ENCODE measurements around the gene TMEM129. TPM values are rescaled to one million over a fixed set of nuclear protein-coding genes. Genes with fewer than 3 reads are reported as not detected.
"Not testable (repeated sequence)": the region's sequence is repeated elsewhere in the genome, so short reads cannot be mapped to it uniquely, and the experiment has no call there.

The TMEM129 gene
- total RNA-seq, 1 experiment from 2014 or later = 24.5 TPM

- no peak for DNase-seq (ENCODE audit: extremely low read depth, low read depth)
These were observed 47.5 kb downstream of the TMEM129 start for GRCh38 chr4:1673671-1674070.

- not testable (repeated sequence) for DNase-seq (ENCODE audit: extremely low read depth, low read depth)
These were observed 50.1 kb downstream of the TMEM129 start for GRCh38 chr4:1671011-1671410.

DNA sequence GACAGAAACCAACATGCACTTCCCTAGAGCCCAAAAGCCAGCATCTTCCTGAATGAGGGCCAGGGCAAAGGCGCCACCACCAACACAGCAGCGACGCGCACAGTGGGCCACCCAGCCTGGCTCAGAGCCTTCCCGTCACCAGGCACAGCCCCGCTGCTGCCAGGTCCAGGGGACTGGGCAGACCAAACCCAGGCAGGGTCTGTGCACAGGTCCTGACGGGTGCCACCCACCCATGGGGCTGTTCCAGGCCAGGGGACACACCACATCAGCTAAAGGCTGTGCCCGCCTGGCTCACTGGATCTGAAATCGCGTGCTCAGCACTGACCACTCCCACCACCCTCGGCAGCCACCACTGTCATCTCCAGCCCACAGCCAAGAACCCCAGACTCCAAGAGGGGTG is 50.8 kb downstream of the TMEM129 start:
- no peak for DNase-seq (ENCODE audit: extremely low read depth, low read depth)

DNA sequence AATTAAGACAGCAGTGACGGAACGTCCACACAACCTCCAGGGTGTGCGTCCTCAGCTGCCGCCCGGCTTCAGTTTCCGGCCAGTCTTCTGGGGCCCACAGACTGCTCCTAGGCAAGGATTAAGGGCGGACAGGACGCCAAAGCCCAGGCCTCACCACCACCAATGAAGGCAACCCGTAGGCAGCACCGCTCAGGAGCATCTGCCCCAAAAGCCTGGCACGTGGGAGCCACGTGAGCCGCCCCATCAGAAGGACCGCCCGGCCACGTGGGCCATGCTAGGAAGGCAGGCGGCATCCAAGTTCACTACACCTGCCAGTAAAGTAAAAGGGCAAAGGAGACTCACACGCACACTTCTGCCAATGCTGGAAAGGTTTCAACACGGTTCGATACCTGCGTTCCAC is 51.3 kb downstream of the TMEM129 start:
- no peak for DNase-seq (ENCODE audit: extremely low read depth, low read depth)

DNA sequence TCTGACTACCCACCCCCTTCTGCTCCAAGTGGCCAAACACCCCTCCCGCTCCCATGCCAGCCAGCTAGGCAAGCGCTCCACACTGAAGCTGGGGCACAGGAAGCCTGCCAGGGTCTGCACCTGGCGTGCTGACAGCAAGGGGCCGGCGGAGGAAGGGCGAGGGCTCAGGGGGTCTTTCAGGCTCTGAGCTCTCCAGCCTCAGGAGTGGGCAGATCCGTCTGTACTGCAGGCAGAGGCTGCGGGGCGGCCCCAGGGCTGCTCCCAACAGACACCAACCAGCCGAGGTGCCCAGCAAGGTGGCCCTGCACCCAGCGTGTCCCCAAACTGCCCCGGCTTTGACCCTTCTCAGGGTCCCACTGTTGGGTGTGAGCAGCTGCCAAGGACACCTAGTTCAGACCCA is 51.9 kb downstream of the TMEM129 start:
- DNase-seq (ENCODE audit: extremely low read depth, low read depth) = no peak

- DNase-seq (ENCODE audit: extremely low read depth, low read depth) = no peak
These were observed 52.7 kb downstream of the TMEM129 start for GRCh38 chr4:1668488-1668840.

DNA sequence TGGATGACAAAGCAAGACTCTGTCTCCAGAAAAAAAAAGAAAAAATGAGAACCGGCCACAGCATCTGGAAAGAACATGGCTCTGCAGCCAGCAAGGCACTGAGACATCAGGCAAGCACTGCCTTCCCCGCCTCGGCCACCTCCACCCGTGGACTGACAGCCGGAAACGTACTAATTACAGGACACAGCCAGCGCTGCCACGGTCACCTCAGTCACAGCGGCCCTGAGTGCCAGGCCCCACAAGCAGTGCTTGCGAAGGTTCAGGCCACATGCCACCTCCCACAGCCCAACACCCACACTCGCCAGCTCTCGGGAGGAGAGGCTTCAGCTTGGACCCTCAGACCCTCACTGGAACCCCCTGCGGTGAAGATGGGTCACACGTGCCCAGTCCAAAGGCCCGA is 53.9 kb downstream of the TMEM129 start:
- DNase-seq (ENCODE audit: extremely low read depth, low read depth) = no peak

- no peak for DNase-seq (ENCODE audit: extremely low read depth, low read depth)
These were observed 54.7 kb downstream of the TMEM129 start for GRCh38 chr4:1666391-1666790.

Small RNAs within 50 kb of the gene (small RNA-seq; reads per million reads assigned to genes)
- 0 reads per million in 2 experiments for gene RF00019

Other genes with a start within 250 kb of the TMEM129 start
- 1.3 and 2.1 TPM in 2 replicates for gene FAM53A, start 37.0 kb downstream of the TMEM129 start, total RNA-seq (2014; rRNA removed; shearing (Covaris generic))
- gene SLBP, start 9.0 kb downstream of the TMEM129 start, total RNA-seq (2014; rRNA removed; shearing (Covaris generic)) = 52.5 and 63.5 TPM in 2 replicates
- gene TACC3, start 198 bp upstream of the TMEM129 start, total RNA-seq (2014; rRNA removed; shearing (Covaris generic)) = 20.2 and 24.7 TPM in 2 replicates
- gene FGFR3, start 72.0 kb upstream of the TMEM129 start, total RNA-seq (2014; rRNA removed; shearing (Covaris generic)) = 0.49 and 0.62 TPM in 2 replicates
- gene LETM1, start 134.8 kb upstream of the TMEM129 start, total RNA-seq (2014; rRNA removed; shearing (Covaris generic)) = 48.9 and 53.9 TPM in 2 replicates
- 45.4 and 50.6 TPM in 2 replicates for gene NSD2, start 150.1 kb upstream of the TMEM129 start, total RNA-seq (2014; rRNA removed; shearing (Covaris generic))